Lung (tissue), 12 donors: ENCODE measurements around the gene PRKCE. TPM values are rescaled to one million over a fixed set of nuclear protein-coding genes. Genes with fewer than 3 reads are reported as not detected.

ENCODE experiments used
- ATAC-seq: fragments of 200-7000 bp; cut with Tn5 transposase; one replicate; pipeline ENCODE4 v1.9.1; 2020; ENCODE audit warnings: moderate number of reproducible peaks; ENCODE audit not compliant: insufficient read depth, low FRiP score
- DNase-seq, 3 donors: peaks; one replicate each; pipeline ENCODE4 v3.0.0-alpha.2; 2013 to 2017
- H3K27ac ChIP-seq, 2 donors: one replicate each; pipeline ENCODE4 v1.5.1; 2013; ENCODE audit warnings: mild to moderate bottlenecking in 2 of 2, moderate library complexity in 2 of 2, control low read depth in 1 of 2, inconsistent platforms in 1 of 2, low read depth in 1 of 2, low read length in 1 of 2
- H3K27me3 ChIP-seq, 3 donors: one replicate each; pipeline ENCODE4 v1.5.1; 2013; ENCODE audit warnings: low read length in 2 of 3; ENCODE audit not compliant: control insufficient read depth in 3 of 3, insufficient read depth in 3 of 3
- H3K36me3 ChIP-seq, 4 donors: one replicate each; pipeline ENCODE4 v1.5.1; 2013; ENCODE audit warnings: low read length in 4 of 4, mild to moderate bottlenecking in 1 of 4, moderate library complexity in 1 of 4; ENCODE audit not compliant: control insufficient read depth in 4 of 4, insufficient read depth in 4 of 4
- H3K4me1 ChIP-seq, 5 donors: one replicate each; pipeline ENCODE4 v1.5.1; 2013; ENCODE audit warnings: low read length in 5 of 5, mild to moderate bottlenecking in 2 of 5, moderate library complexity in 1 of 5; ENCODE audit not compliant: control insufficient read depth in 5 of 5, insufficient read depth in 5 of 5
- H3K4me3 ChIP-seq: one replicate; pipeline ENCODE4 v1.5.1; 2013; ENCODE audit warnings: mild to moderate bottlenecking, control low read depth, moderate library complexity
- H3K9ac ChIP-seq, 2 donors: one replicate each; pipeline ENCODE4 v1.5.1; 2013; ENCODE audit warnings: low read length in 2 of 2, control low read depth in 1 of 2; ENCODE audit not compliant: insufficient read depth in 1 of 2
- H3K9me3 ChIP-seq, 4 donors: one replicate each; pipeline ENCODE4 v1.5.1; 2013; ENCODE audit warnings: low read length in 3 of 4, mild to moderate bottlenecking in 1 of 4, moderate library complexity in 1 of 4; ENCODE audit not compliant: control insufficient read depth in 4 of 4, insufficient read depth in 3 of 4
- CTCF ChIP-seq: IDR thresholded peaks from 2 replicates; pipeline ENCODE4 v1.5.1; 2012; ENCODE audit warnings: mild to moderate bottlenecking; ENCODE audit errors: control extremely low read depth, extremely low read depth
- WGBS, 2 donors: extraction: QIAGEN DNeasy Blood & Tissue Kit; methylation state at CpG; one replicate each; pipeline ENCODE4 v1.1.7; 2013; 5-methylcytosine and 5-hydroxymethylcytosine counted together
- polyA plus RNA-seq, 2 donors: library from polyadenylated mRNA; stranded (reverse); fragments of 200-250 nt; gene quantifications; one replicate each; pipeline ENCODE4 v1.2.1, GENCODE V29; 2013
- total RNA-seq, 2 donors: library from RNA; depleted of rRNA in 1 of 2; stranded (reverse); fragments of >200 nt in 1 of 2; gene quantifications; one replicate each; pipeline ENCODE4 v1.2.1, GENCODE V29; 2014 to 2021
- donor health status: control.
- donor health status: control.
- donor health status: Bipolar disorder and iron deficiency.
- donor health status: healthy.
- donor health status: DM: yes; HTN: yes; CAD: no.

The PRKCE gene
- total and polyA plus RNA-seq, 4 donors: 12.5 to 82.2 (median 32.1) TPM

- TF ChIP-seq CTCF: no peak
- H3K27ac ChIP-seq: no peak overlapping the region
- H3K36me3 ChIP-seq: no peaks in the 10 kb centered on the region
- H3K9ac ChIP-seq: no peak overlapping the region
- H3K4me1 ChIP-seq: peaks cover 0 to 3% (median 0%) of the 10 kb centered on the region in 5 donors
- H3K9me3 ChIP-seq: no peaks in the 10 kb centered on the region
- DNase-seq (no peak), ATAC-seq (no peak)
- WGBS, 2 donors: 46 to 68% methylated on average over 2 of the region's 2 CpGs
- H3K27me3 ChIP-seq: no peaks in the 10 kb centered on the region
- H3K4me3 ChIP-seq: no peak overlapping the region
Observed at GRCh38 chr2:45617496-45617895, 34.0 kb upstream of the PRKCE start.

GRCh38 chr2:45622336-45623075 lies 29.0 kb upstream of the PRKCE start:
- TF ChIP-seq CTCF: no peak
- Histone ChIP-seq H3K9me3 (no peaks in the 10 kb centered on the region), H3K27me3 (no peaks in the 10 kb centered on the region), H3K4me1 (no peaks in the 10 kb centered on the region), H3K27ac (no peak overlapping the region), H3K9ac (no peak overlapping the region), H3K4me3 (no peak overlapping the region), H3K36me3 (no peaks in the 10 kb centered on the region)
- 91 to 92% methylated on average over 6 of the region's 6 CpGs for WGBS, 2 donors
- no peak for DNase-seq
- no peak for ATAC-seq

DNA sequence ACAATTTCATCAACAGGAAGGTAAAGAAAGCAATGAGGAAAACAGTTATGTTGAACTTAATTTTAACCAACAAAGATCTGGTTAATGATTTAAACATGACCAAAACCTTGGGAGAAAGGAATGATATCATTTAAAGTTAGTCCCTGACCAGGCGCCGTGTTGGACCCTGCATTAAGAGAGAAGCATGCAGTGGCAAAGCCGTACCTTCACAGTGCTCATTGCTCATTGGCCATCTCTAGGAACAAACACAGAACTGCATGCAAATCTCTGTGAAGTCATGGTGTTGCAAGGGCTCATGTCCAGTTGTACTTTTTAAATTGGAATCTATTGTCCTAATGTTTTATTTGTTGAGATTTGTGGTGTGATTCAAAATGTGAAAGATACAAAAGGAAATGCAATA lies 28.4 kb upstream of the PRKCE start:
- no peak for ATAC-seq
- TF ChIP-seq CTCF: no peak

DNA sequence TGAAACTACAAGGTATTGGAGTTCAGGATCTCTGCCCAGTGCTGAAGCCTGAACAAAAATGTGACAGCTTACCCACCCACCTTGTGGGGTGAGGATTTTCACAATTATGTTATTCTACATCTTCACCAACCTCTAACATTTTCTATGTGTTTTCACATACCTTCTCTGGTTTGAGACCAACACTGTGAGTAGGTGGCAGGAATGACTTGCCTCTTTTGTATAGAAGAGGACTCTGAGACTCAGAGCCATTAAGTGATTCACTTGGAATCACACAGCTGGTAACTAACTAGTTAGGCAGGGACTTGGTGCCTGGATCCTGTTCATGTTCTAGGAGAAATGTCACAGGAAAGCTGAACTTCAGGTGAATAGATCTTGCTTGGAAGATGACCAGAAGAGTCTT lies 25.7 kb upstream of the PRKCE start:
- Histone ChIP-seq H3K36me3 (no peaks in the 10 kb centered on the region), H3K4me1 (no peaks in the 10 kb centered on the region), H3K9ac (no peak overlapping the region), H3K27me3 (peaks cover 0 to 2% (median 0%) of the 10 kb centered on the region in 3 donors), H3K4me3 (no peak overlapping the region), H3K27ac (no peak overlapping the region), H3K9me3 (no peaks in the 10 kb centered on the region)
- ATAC-seq (no peak), DNase-seq (no peak)
- TF ChIP-seq CTCF: no peak

More for the DNA sequence above, 28.4 kb upstream of the PRKCE start:
- no peaks in the 10 kb centered on the region for H3K9me3 ChIP-seq
- 90 to 91% methylated on average over 3 of the region's 3 CpGs for WGBS, 2 donors
- H3K27me3 ChIP-seq: no peaks in the 10 kb centered on the region
- DNase-seq: no peak
- H3K4me1 ChIP-seq: no peaks in the 10 kb centered on the region
- H3K36me3 ChIP-seq: no peaks in the 10 kb centered on the region
- no peak overlapping the region for H3K4me3 ChIP-seq
- H3K27ac ChIP-seq: no peak overlapping the region
- no peak overlapping the region for H3K9ac ChIP-seq
